Measurements from ENCODE around the gene SMLR1.

- TF ChIP-seq CTCF (IDR thresholded peaks at IDR 0.05) (no peak), POLR2A (IDR thresholded peaks at IDR 0.05) (no peak)
Observed at GRCh38 chr6:130781557-130781956, 45.6 kb upstream of the SMLR1 start.

Data from lower leg skin (tissue), 3 donors.